IPS DF 6.9 (cell line): Measurements from ENCODE around the gene CDH11.

ENCODE experiments used
- DNase-seq: peaks from one replicate; pipeline ENCODE4 v3.0.0-alpha.2; 2013; ENCODE audit warnings: low read depth, low spot score
- H3K27ac ChIP-seq: one replicate; pipeline ENCODE4 v1.5.1; 2013; ENCODE audit warnings: low read length, control low read depth
- H3K27me3 ChIP-seq: 2 replicates; pipeline ENCODE4 v1.6.1; 2013; ENCODE audit warnings: mild to moderate bottlenecking, low read length; ENCODE audit not compliant: control insufficient read depth, insufficient read depth
- H3K36me3 ChIP-seq: 2 replicates; pipeline ENCODE4 v1.6.1; 2013; ENCODE audit warnings: low read length; ENCODE audit not compliant: control insufficient read depth, insufficient read depth
- H3K4me1 ChIP-seq: 2 replicates; pipeline ENCODE4 v1.6.1; 2013; ENCODE audit warnings: low read length; ENCODE audit not compliant: control insufficient read depth, insufficient read depth
- H3K4me3 ChIP-seq: 2 replicates; pipeline ENCODE4 v1.5.1; 2013; ENCODE audit warnings: mild to moderate bottlenecking, low read length
- H3K9me3 ChIP-seq: 2 replicates; pipeline ENCODE4 v1.6.1; 2013; ENCODE audit warnings: low read length, inconsistent platforms; ENCODE audit not compliant: control insufficient read depth, insufficient read depth
- WGBS: extraction: QIAGEN DNeasy Blood & Tissue Kit; methylation state at CpG from one replicate; pipeline ENCODE4 v1.1.7; 2013; ENCODE audit warnings: mixed read lengths, missing lambda C conversion rate; ENCODE audit not compliant: insufficient read length, insufficient coverage; 5-methylcytosine and 5-hydroxymethylcytosine counted together

The CDH11 gene

DNA sequence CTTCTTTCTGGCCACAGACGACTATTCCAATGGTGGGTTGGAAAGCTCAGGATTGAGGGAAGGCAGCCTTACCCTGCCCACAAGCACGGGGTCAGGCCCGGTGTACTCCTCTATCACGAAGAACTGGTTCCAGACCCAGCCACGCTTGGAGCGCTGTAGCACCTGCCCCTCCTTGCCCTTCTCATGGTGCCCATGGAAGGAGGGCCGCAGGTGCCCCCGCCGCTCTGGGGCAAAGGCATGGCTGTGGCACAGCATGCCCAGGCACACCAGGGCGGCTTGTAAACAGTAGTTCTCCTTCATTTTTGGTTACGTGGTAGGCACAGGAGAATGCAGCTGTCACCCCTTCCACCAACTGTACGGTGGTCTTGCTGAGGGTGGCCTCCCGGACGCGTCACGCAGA is 117.3 kb downstream of the CDH11 start:
- Histone ChIP-seq H3K27me3 (no peaks in the 10 kb centered on the region), H3K4me3 (no peak overlapping the region), H3K9me3 (no peaks in the 10 kb centered on the region), H3K36me3 (no peaks in the 10 kb centered on the region), H3K27ac (no peak overlapping the region), H3K4me1 (no peaks in the 10 kb centered on the region)
- WGBS: no CpG with 5 or more reads among the region's 16 CpGs
- DNase-seq: no peak

GRCh38 chr16:65003621-65004020 is 118.2 kb downstream of the CDH11 start:
- Histone ChIP-seq H3K4me1 (no peaks in the 10 kb centered on the region), H3K36me3 (no peaks in the 10 kb centered on the region), H3K4me3 (no peak overlapping the region), H3K27ac (no peak overlapping the region), H3K27me3 (no peaks in the 10 kb centered on the region), H3K9me3 (no peaks in the 10 kb centered on the region)
- DNase-seq: no peak

GRCh38 chr16:65002265-65002664 is 119.6 kb downstream of the CDH11 start:
- no peak for DNase-seq
- Histone ChIP-seq H3K9me3 (no peaks in the 10 kb centered on the region), H3K36me3 (no peaks in the 10 kb centered on the region), H3K27me3 (no peaks in the 10 kb centered on the region), H3K27ac (no peak overlapping the region), H3K4me1 (no peaks in the 10 kb centered on the region), H3K4me3 (no peak overlapping the region)
- WGBS: no CpG with 5 or more reads among the region's 1 CpG

DNA sequence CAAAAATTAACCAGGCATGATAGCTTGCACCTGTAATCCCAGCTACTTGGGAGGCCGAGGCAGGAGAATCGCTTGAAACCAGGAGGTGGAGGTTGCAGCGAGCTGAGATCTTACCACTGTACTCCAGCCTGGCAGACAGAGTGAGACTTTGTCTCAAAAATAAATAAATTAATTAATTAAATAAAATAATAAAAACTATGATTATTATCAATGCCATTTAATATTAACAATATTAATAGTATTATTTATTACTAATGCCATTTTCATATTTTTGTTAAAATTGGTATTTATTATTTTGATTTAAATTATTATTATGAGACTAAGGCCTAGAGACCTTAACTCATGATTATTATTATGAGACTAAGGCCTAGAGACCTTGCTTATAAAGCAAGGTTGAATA is 121.2 kb downstream of the CDH11 start:
- H3K4me3 ChIP-seq: no peak overlapping the region
- no peak for DNase-seq
- no peak overlapping the region for H3K27ac ChIP-seq
- H3K27me3 ChIP-seq: no peaks in the 10 kb centered on the region
- H3K36me3 ChIP-seq: no peaks in the 10 kb centered on the region
- WGBS: no CpG with 5 or more reads among the region's 3 CpGs
- no peaks in the 10 kb centered on the region for H3K4me1 ChIP-seq
- H3K9me3 ChIP-seq: no peaks in the 10 kb centered on the region

- Histone ChIP-seq H3K9me3 (no peaks in the 10 kb centered on the region), H3K4me1 (no peaks in the 10 kb centered on the region), H3K27ac (no peak overlapping the region), H3K4me3 (no peak overlapping the region), H3K36me3 (no peaks in the 10 kb centered on the region), H3K27me3 (no peaks in the 10 kb centered on the region)
- DNase-seq: no peak
- WGBS: no CpG with 5 or more reads among the region's 2 CpGs
Observed at GRCh38 chr16:64997751-64998150, 124.1 kb downstream of the CDH11 start.

- WGBS: no CpG with 5 or more reads among the region's 9 CpGs
- DNase-seq: no peak
- H3K9me3 ChIP-seq: no peaks in the 10 kb centered on the region
- no peaks in the 10 kb centered on the region for H3K4me1 ChIP-seq
- no peak overlapping the region for H3K27ac ChIP-seq
- H3K27me3 ChIP-seq: no peaks in the 10 kb centered on the region
- H3K4me3 ChIP-seq: no peak overlapping the region
- H3K36me3 ChIP-seq: no peaks in the 10 kb centered on the region
Observed at GRCh38 chr16:64997121-64997520, 124.7 kb downstream of the CDH11 start.

- no peak for DNase-seq
- H3K36me3 ChIP-seq: no peaks in the 10 kb centered on the region
Observed at GRCh38 chr16:64996641-64997040, 125.2 kb downstream of the CDH11 start.

GRCh38 chr16:64993464-64993863 is 128.4 kb downstream of the CDH11 start:
- DNase-seq: no peak
- no peaks in the 10 kb centered on the region for H3K36me3 ChIP-seq
- no peaks in the 10 kb centered on the region for H3K4me1 ChIP-seq
- WGBS: no CpG with 5 or more reads among the region's 2 CpGs
- H3K27ac ChIP-seq: no peak overlapping the region
- no peaks in the 10 kb centered on the region for H3K27me3 ChIP-seq
- H3K4me3 ChIP-seq: no peak overlapping the region
- no peaks in the 10 kb centered on the region for H3K9me3 ChIP-seq

More at GRCh38 chr16:64996641-64997040, 125.2 kb downstream of the CDH11 start:
- H3K4me3 ChIP-seq: no peak overlapping the region
- no peaks in the 10 kb centered on the region for H3K4me1 ChIP-seq
- no CpG with 5 or more reads among the region's 5 CpGs for WGBS
- no peaks in the 10 kb centered on the region for H3K27me3 ChIP-seq
- H3K9me3 ChIP-seq: no peaks in the 10 kb centered on the region
- no peak overlapping the region for H3K27ac ChIP-seq

DNA sequence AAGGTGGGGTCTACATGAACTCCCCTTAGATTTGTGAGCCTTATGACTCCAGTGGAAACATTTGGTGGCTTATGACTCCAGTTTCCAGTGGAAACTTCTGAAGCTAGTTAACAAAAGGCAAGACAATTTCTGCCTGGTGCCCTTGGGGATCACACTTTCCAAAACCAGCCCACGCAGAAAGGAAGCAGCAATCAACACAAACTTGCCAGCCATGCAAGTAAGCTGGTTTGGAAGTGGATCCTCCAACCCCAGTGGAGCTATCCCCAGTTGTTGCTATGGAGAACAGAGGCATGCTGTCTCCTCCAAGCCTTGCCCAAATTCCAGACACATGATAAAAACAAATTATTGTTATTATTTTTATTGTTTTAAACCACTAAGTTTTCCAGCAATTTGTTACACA is 130.9 kb downstream of the CDH11 start:
- no peaks in the 10 kb centered on the region for H3K36me3 ChIP-seq
- no peaks in the 10 kb centered on the region for H3K9me3 ChIP-seq
- no peak overlapping the region for H3K4me3 ChIP-seq
- no CpG with 5 or more reads among the region's 1 CpG for WGBS
- no peak for DNase-seq
- H3K27ac ChIP-seq: no peak overlapping the region
- H3K4me1 ChIP-seq: no peaks in the 10 kb centered on the region
- no peaks in the 10 kb centered on the region for H3K27me3 ChIP-seq

- Histone ChIP-seq H3K4me3 (no peak overlapping the region), H3K4me1 (no peaks in the 10 kb centered on the region), H3K27me3 (no peaks in the 10 kb centered on the region), H3K27ac (no peak overlapping the region), H3K36me3 (no peaks in the 10 kb centered on the region), H3K9me3 (no peaks in the 10 kb centered on the region)
- no CpG with 5 or more reads among the region's 3 CpGs for WGBS
- no peak for DNase-seq
Observed at GRCh38 chr16:64990101-64990500, 131.8 kb downstream of the CDH11 start.

DNA sequence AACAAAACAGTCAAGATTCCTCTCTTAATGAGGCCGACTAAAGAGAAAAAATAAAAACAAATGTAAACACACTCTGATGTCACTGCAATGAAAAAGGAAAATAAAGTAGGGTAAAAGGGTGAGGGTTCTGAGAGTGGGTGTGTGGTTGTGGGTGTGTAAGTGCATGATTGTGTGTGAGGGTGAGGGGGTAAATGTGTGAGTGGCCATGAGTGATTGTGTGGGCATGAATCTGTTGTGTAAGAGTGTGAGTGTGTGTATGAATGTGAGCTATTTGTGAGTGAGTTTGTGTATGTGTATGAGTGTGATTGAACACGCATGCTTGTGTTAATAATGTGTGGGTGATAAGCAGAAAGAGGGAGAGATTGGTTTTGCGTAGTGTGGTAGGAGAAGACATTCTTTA is 132.8 kb downstream of the CDH11 start:
- DNase-seq: no peak
- Histone ChIP-seq H3K4me3 (no peak overlapping the region), H3K27me3 (no peaks in the 10 kb centered on the region), H3K4me1 (no peaks in the 10 kb centered on the region), H3K27ac (no peak overlapping the region), H3K36me3 (no peaks in the 10 kb centered on the region), H3K9me3 (no peaks in the 10 kb centered on the region)
- 100% methylated on average over 2 of the region's 3 CpGs for WGBS
